Panc1 (cell line): Measurements from ENCODE around the gene XYLT1.

ENCODE experiments used
- CTCF ChIP-seq: fragments of 450-650 bp; IDR thresholded peaks from 2 replicates; pipeline ENCODE4 v1.5.1; 2017; ENCODE audit warnings: mild to moderate bottlenecking
- POLR2AphosphoS5 ChIP-seq: IDR thresholded peaks from 2 replicates; pipeline ENCODE4 v1.6.1; 2012; ENCODE audit warnings: mild to moderate bottlenecking, low read depth, low read length, moderate library complexity
- SIN3A ChIP-seq: IDR thresholded peaks from 2 replicates; pipeline ENCODE4 v1.6.1; 2012; ENCODE audit warnings: low read depth, mild to moderate bottlenecking, low read length, moderate library complexity, borderline replicate concordance; ENCODE audit not compliant: insufficient read depth

- TF ChIP-seq CTCF (no peak), SIN3A (no peak), POLR2AphosphoS5 (no peak)
These were observed 26.1 kb downstream of the XYLT1 start for GRCh38 chr16:17444658-17445057.
